Spleen (tissue), 7 donors: ENCODE results near the gene TPST1.

Source experiments
- CTCF ChIP-seq, 11 experiments: fragments of 200-600 bp in 7 of 11; fragments of 450-650 bp in 4 of 11; sonication (generic) in 4 of 11; IDR thresholded peaks in 8 of 11; conservative IDR thresholded peaks in 3 of 11; 1 replicate in 7 of 11; 2 replicates in 4 of 11; pipeline versions ENCODE4 v1.4.0 to v1.8.0; 2016 to 2021; ENCODE audit warnings: antibody characterized with exemption in 11 of 11, inconsistent platforms in 4 of 11, mild to moderate bottlenecking in 1 of 11
- POLR2A ChIP-seq, 3 donors: fragments of 450-650 bp; IDR thresholded peaks; one replicate each; pipeline ENCODE4 v1.5.1; 2017; ENCODE audit warnings: antibody characterized with exemption in 3 of 3, mild to moderate bottlenecking in 1 of 3
- POLR2AphosphoS5 ChIP-seq, 3 donors: sonication (generic); formaldehyde crosslinking; IDR thresholded peaks; one replicate each; pipeline ENCODE4 v1.5.1; 2017; ENCODE audit warnings: antibody characterized with exemption in 3 of 3
- donor health status: DM: no; HTN: no; CAD: no; lungs with moderate emphysema.
- donor health status: DM: no; HTN: no; CAD: no.
- donor health status: DM: no; HTN: no; CAD: no.

GRCh38 chr7:66181845-66182244 is 23.3 kb upstream of the TPST1 start:
- TF ChIP-seq CTCF (IDR thresholded peaks at IDR 0.05 in 8 of 11, conservative IDR thresholded peaks at IDR 0.05 in 3 of 11) (no peak), POLR2A (IDR thresholded peaks at IDR 0.05) (no peak), POLR2AphosphoS5 (IDR thresholded peaks at IDR 0.05) (no peak)
